ENCODE data around the gene RPL10A.

The RPL10A gene

GRCh38 chr6:35461270-35461669 is 6.9 kb upstream of the RPL10A start:
- TF ChIP-seq, protein P1, sequence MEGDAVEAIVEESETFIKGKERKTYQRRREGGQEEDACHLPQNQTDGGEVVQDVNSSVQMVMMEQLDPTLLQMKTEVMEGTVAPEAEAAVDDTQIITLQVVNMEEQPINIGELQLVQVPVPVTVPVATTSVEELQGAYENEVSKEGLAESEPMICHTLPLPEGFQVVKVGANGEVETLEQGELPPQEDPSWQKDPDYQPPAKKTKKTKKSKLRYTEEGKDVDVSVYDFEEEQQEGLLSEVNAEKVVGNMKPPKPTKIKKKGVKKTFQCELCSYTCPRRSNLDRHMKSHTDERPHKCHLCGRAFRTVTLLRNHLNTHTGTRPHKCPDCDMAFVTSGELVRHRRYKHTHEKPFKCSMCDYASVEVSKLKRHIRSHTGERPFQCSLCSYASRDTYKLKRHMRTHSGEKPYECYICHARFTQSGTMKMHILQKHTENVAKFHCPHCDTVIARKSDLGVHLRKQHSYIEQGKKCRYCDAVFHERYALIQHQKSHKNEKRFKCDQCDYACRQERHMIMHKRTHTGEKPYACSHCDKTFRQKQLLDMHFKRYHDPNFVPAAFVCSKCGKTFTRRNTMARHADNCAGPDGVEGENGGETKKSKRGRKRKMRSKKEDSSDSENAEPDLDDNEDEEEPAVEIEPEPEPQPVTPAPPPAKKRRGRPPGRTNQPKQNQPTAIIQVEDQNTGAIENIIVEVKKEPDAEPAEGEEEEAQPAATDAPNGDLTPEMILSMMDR (IDR thresholded peaks at IDR 0.05; ENCODE audit: low read depth, low read length), result no peak
- H3K4me3 ChIP-seq (ENCODE audit: low read depth, low read length), result no peak overlapping the region

- H3K4me3 ChIP-seq (ENCODE audit: low read depth, low read length), result no peak overlapping the region
- TF ChIP-seq, protein P1 (IDR thresholded peaks at IDR 0.05; ENCODE audit: low read depth, low read length), result no peak
Observed at GRCh38 chr6:35463292-35463691, 4.9 kb upstream of the RPL10A start.

DNA sequence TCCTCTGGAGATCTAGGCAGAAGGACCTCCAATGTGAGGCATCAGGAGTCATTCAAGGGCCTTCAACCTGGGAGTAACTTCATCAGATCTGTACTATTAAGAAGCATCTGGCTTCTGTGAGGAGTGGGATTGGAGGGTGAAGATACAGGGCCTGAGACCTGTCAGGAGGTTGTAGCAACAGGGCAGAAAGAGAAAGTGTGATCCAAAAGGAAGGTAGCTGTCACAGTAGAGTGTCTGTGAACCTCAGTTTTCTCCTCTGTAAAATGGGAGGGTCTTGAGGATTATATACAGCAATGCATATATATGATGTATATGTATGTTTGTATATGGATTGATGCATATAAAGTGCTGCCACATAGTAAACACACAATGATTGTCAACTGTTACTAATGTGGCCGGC is 2.6 kb upstream of the RPL10A start:
- H3K4me3 ChIP-seq (ENCODE audit: low read depth, low read length), result no peak overlapping the region
- TF ChIP-seq, protein P1 (IDR thresholded peaks at IDR 0.05; ENCODE audit: low read depth, low read length), result no peak

GRCh38 chr6:35468980-35469750 is 964 bp downstream of the RPL10A start:
- peak overlapping the region; percentile 93 for H3K4me3 ChIP-seq (ENCODE audit: low read depth, low read length)
- TF ChIP-seq, protein P1 (IDR thresholded peaks at IDR 0.05; ENCODE audit: low read depth, low read length), result no peak

DNA sequence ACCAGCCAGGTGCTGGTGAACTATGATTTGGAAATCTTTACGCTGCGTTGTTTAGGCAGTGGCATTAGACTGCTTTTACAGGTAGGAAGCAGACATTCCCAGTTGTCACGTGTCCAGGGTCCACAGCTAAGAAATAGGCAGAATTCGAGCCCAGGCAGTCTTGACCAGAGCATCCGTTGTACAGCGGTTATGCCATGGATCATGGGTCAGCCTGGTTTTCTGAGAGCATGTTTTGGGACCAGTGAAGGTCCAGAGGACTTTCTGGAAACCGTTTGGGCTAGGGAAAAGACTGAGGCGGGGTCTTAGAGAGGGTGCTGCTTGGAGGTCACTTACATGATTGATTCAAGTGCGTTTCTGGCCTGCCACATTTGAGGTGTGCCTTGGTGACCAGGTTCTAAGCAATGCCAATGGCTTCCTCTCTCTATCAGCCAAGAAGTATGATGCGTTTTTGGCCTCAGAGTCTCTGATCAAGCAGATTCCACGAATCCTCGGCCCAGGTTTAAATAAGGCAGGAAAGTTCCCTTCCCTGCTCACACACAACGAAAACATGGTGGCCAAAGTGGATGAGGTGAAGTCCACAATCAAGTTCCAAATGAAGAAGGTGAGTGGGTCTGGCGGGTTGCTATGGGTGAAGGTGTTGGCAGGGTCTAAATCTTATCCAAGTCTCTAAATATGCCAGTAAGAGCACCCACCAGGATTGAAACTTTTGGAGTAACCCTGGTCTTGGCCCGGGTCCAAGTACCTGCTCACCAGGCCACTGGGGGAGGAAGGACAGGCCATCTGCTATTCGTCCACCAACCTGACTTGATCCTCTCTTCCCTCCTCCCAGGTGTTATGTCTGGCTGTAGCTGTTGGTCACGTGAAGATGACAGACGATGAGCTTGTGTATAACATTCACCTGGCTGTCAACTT is 1.8 kb downstream of the RPL10A start:
- H3K4me3 ChIP-seq (ENCODE audit: low read depth, low read length), result peak overlapping the region; percentile 93
- TF ChIP-seq, protein P1 (IDR thresholded peaks at IDR 0.05; ENCODE audit: low read depth, low read length), result no peak

DNA sequence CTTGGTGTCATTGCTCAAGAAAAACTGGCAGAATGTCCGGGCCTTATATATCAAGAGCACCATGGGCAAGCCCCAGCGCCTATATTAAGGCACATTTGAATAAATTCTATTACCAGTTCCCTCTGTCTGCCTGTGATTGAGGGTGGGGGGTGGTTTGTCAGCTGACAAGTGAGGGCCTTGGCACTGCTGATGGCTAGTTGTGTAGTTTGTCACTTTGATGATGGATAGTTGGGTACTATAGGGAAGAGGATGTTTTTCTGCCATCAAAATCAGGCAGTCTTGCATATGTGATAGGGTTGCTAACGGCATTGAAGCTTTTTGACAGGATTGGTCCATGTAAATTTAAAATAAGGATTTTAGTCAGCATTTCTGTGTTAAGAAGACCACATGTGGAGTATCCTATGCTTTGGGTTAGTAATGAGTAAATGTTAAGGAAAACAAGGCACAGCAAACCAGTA is 2.5 kb downstream of the RPL10A start:
- H3K4me3 ChIP-seq (ENCODE audit: low read depth, low read length), result peak overlapping the region; percentile 93
- TF ChIP-seq, protein P1 (IDR thresholded peaks at IDR 0.05; ENCODE audit: low read depth, low read length), result no peak
